Ishikawa (cell line): ENCODE measurements around the gene PYGO2.

Experiments
- CEBPB ChIP-seq: IDR thresholded peaks from 2 replicates; pipeline ENCODE4 v1.6.1; 2012
- CREB1 ChIP-seq: IDR thresholded peaks from 2 replicates; pipeline ENCODE4 v1.6.1; 2012; ENCODE audit warnings: low read depth
- EGR1 ChIP-seq: IDR thresholded peaks from 2 replicates; pipeline ENCODE4 v1.6.1; 2012
- EP300 ChIP-seq: IDR thresholded peaks from 2 replicates; pipeline ENCODE4 v1.6.1; 2012; ENCODE audit warnings: borderline replicate concordance
- FOXM1 ChIP-seq: IDR thresholded peaks from 2 replicates; pipeline ENCODE4 v1.6.1; 2012; ENCODE audit warnings: low read depth, borderline replicate concordance
- MAX ChIP-seq: IDR thresholded peaks from 2 replicates; pipeline ENCODE4 v1.6.1; 2012
- NFIC ChIP-seq: IDR thresholded peaks from 2 replicates; pipeline ENCODE4 v1.6.1; 2012
- RAD21 ChIP-seq: IDR thresholded peaks from 2 replicates; pipeline ENCODE4 v1.6.1; 2012; ENCODE audit warnings: low read depth
- REST ChIP-seq: IDR thresholded peaks from 2 replicates; pipeline ENCODE4 v1.6.1; 2012; ENCODE audit warnings: low read depth, mild to moderate bottlenecking
- TAF1 ChIP-seq: IDR thresholded peaks from 2 replicates; pipeline ENCODE4 v1.6.1; 2012; ENCODE audit warnings: low read depth, mild to moderate bottlenecking
- TCF12 ChIP-seq: IDR thresholded peaks from 2 replicates; pipeline ENCODE4 v1.6.1; 2012; ENCODE audit warnings: low read depth
- TEAD4 ChIP-seq: IDR thresholded peaks from 2 replicates; pipeline ENCODE4 v1.6.1; 2012
- YY1 ChIP-seq: IDR thresholded peaks from 2 replicates; pipeline ENCODE4 v1.6.1; 2012; ENCODE audit warnings: low read depth
- ZBTB7A ChIP-seq: IDR thresholded peaks from 2 replicates; pipeline ENCODE4 v1.6.1; 2012; ENCODE audit warnings: low read depth
- TF ChIP-seq, protein P1 (sequence below): IDR thresholded peaks from 2 replicates; pipeline ENCODE4 v1.6.1; 2012

PYGO2 gene

GRCh38 chr1:154970631-154971340, 9.2 kb upstream of the PYGO2 start, which contains the start of gene SHC1:
Gene SHC1, minus strand, starts transcription at chr1:154970747. Its CDS starts 221 bp downstream, at chr1:154970526.
- TF ChIP-seq RAD21 (no peak), ZBTB7A (peak; percentile 96), FOXM1 (no peak), TCF12 (no peak; the same call in 1 of the 2 replicates), TAF1 (peak; percentile 17; the same call in 1 of the 2 replicates), NFIC (0 out of 2 replicates have a peak, but pooled peaks have one; percentile 7)

DNA sequence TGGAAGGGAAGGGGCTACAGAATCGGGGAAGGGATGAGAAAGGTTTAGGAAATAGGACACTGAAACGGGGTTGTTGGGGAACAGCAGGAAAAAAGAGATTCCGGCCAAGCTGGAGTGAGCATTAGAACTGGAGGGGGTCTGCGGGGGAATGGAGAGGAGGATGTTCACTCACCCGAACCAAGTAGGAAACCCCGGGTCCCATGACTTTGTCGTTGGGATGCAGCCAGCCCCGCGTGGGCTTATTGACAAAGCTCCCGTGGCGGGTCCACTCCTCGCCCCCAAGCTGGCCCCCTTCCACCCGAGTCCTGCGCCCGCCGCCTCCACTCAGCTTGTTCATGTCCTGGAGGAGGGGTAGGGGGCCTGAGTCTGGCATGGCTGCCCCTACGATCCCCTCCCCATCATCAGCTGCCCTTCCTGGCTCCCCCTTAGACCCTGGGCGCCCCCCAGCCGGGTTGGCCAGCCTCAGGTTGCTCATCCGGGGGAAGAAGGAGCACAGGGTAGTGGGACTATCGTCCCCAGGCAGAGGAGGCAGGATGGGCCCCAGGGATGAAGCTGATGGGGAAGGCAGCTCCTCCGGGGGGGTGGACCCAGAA, 8.4 kb upstream of the PYGO2 start:
- no peak for TF ChIP-seq EP300
- TF ChIP-seq FOXM1: no peak
- TF ChIP-seq TCF12: no peak
- no peak for TF ChIP-seq CREB1
- TF ChIP-seq ZBTB7A: no peak
- TF ChIP-seq TAF1: no peak
- TF ChIP-seq, protein P1, sequence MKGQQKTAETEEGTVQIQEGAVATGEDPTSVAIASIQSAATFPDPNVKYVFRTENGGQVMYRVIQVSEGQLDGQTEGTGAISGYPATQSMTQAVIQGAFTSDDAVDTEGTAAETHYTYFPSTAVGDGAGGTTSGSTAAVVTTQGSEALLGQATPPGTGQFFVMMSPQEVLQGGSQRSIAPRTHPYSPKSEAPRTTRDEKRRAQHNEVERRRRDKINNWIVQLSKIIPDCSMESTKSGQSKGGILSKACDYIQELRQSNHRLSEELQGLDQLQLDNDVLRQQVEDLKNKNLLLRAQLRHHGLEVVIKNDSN: no peak
- no peak for TF ChIP-seq EGR1
- no peak for TF ChIP-seq YY1
- TF ChIP-seq REST: no peak

- TF ChIP-seq EP300 (no peak), TEAD4 (no peak), YY1 (no peak), TAF1 (no peak), CREB1 (no peak), RAD21 (no peak), CEBPB (no peak), REST (no peak), EGR1 (no peak), FOXM1 (no peak), MAX (no peak), ZBTB7A (no peak)
- TF ChIP-seq, protein P1: no peak
These were observed 7.7 kb upstream of the PYGO2 start for GRCh38 chr1:154969246-154969645.

DNA sequence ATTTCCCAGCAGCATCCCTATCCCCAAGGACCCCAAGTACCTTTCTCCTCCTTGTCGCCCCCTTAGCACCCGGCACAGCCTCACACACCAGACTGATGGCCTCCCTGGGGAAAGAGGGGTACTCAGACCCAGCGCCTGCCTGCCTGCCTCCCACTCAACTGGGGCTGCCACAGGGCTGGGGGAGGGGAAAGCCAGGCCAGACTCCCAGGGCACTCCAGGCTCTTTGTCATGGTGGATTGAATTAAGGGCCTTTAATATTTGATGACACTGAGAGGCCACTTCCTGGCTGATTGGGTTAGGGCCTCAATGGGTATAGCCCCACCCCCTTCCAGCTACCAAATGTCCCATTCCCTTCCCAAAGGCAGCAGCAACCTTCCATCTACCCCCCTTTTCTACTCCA, 7.1 kb upstream of the PYGO2 start:
- TF ChIP-seq NFIC (no peak), REST (no peak), EGR1 (no peak), EP300 (no peak), FOXM1 (no peak), ZBTB7A (no peak), TAF1 (no peak), RAD21 (no peak), CREB1 (no peak)
- TF ChIP-seq, protein P1: no peak
